ENCODE measurements around the gene VEZT. TPM values are rescaled to one million over a fixed set of nuclear protein-coding genes. Genes with fewer than 3 reads are reported as not detected.

Gene VEZT
- 12.9 TPM for polyA plus RNA-seq (2012; ENCODE audit: insufficient read length, low read depth)

GRCh38 chr12:95217377-95218149, at the start of gene VEZT, which contains the start of gene FGD6:
Gene VEZT, plus strand, starts transcription at chr12:95217807. Its CDS starts 44 bp downstream, at chr12:95217851.
Gene FGD6, minus strand, starts transcription at chr12:95217467. Its CDS starts 227 bp downstream, at chr12:95217240.
- peak; percentile 69; the same call in 1 of the 2 replicates for TF ChIP-seq POLR2AphosphoS5 (IDR thresholded peaks at IDR 0.05; ENCODE audit: low read depth, low read length)
- TF ChIP-seq REST (IDR thresholded peaks at IDR 0.05; ENCODE audit: insufficient read depth in 1 of 2, low read depth in 2 of 2, low read length in 2 of 2): peak in 1 of 2 experiments; percentile 47; a peak in 2 of 4 replicates
- peak; percentile 54; the same call in 1 of the 2 replicates for TF ChIP-seq SIN3A (IDR thresholded peaks at IDR 0.05; ENCODE audit: borderline replicate concordance, insufficient read depth, low read length)
- TF ChIP-seq TAF1 (IDR thresholded peaks at IDR 0.05; ENCODE audit: borderline replicate concordance, insufficient read depth, low read length): peak; percentile 78; the same call in 1 of the 2 replicates
- TF ChIP-seq FOXP2 (optimal IDR thresholded peaks at IDR 0.05; ENCODE audit: borderline replicate concordance, extremely low read depth, extremely low read length, insufficient read depth): peak; percentile 76

GRCh38 chr12:95168746-95169145, 48.9 kb upstream of the VEZT start:
- TF ChIP-seq SIN3A (IDR thresholded peaks at IDR 0.05; ENCODE audit: borderline replicate concordance, insufficient read depth, low read length) (no peak), REST (IDR thresholded peaks at IDR 0.05; ENCODE audit: insufficient read depth in 1 of 2, low read depth in 2 of 2, low read length in 2 of 2) (no peak), FOXP2 (optimal IDR thresholded peaks at IDR 0.05; ENCODE audit: borderline replicate concordance, extremely low read depth, extremely low read length, insufficient read depth) (no peak), TAF1 (IDR thresholded peaks at IDR 0.05; ENCODE audit: borderline replicate concordance, insufficient read depth, low read length) (no peak), POLR2AphosphoS5 (IDR thresholded peaks at IDR 0.05; ENCODE audit: low read depth, low read length) (no peak)

- TF ChIP-seq REST (IDR thresholded peaks at IDR 0.05; ENCODE audit: insufficient read depth in 1 of 2, low read depth in 2 of 2, low read length in 2 of 2): no peak
- TF ChIP-seq FOXP2 (optimal IDR thresholded peaks at IDR 0.05; ENCODE audit: borderline replicate concordance, extremely low read depth, extremely low read length, insufficient read depth): no peak
- TF ChIP-seq SIN3A (IDR thresholded peaks at IDR 0.05; ENCODE audit: borderline replicate concordance, insufficient read depth, low read length): no peak
- no peak for TF ChIP-seq TAF1 (IDR thresholded peaks at IDR 0.05; ENCODE audit: borderline replicate concordance, insufficient read depth, low read length)
Measured at GRCh38 chr12:95169368-95169767, 48.2 kb upstream of the VEZT start.

- TF ChIP-seq REST (IDR thresholded peaks at IDR 0.05; ENCODE audit: insufficient read depth in 1 of 2, low read depth in 2 of 2, low read length in 2 of 2) (no peak), SIN3A (IDR thresholded peaks at IDR 0.05; ENCODE audit: borderline replicate concordance, insufficient read depth, low read length) (no peak), TAF1 (IDR thresholded peaks at IDR 0.05; ENCODE audit: borderline replicate concordance, insufficient read depth, low read length) (no peak), POLR2AphosphoS5 (IDR thresholded peaks at IDR 0.05; ENCODE audit: low read depth, low read length) (no peak), FOXP2 (optimal IDR thresholded peaks at IDR 0.05; ENCODE audit: borderline replicate concordance, extremely low read depth, extremely low read length, insufficient read depth) (no peak)
Measured at GRCh38 chr12:95173392-95174251, 44.0 kb upstream of the VEZT start.

Measured in PFSK-1 (cell line).